Activated naive CD4-positive, alpha-beta T cell treated with anti-CD3 and anti-CD28 coated beads, Interleukin-2, amount 50 U/mL, for 72 hours (primary cell): ENCODE measurements around the gene MARS1. TPM values are rescaled to one million over a fixed set of nuclear protein-coding genes. Genes with fewer than 3 reads are reported as not detected.
"Not testable (repeated sequence)": the region's sequence is repeated elsewhere in the genome, so short reads cannot be mapped to it uniquely, and the experiment has no call there.

ENCODE experiments used
- ATAC-seq, 2 donors: fragments of 150-1000 bp; cut with Tn5 transposase; 2 replicates each; pipeline ENCODE4 v1.10.0; 2021; ENCODE audit warnings: mild to moderate bottlenecking in 2 of 2, moderate library complexity in 2 of 2
- DNase-seq, 2 donors: peaks; one replicate each; pipeline ENCODE4 v3.0.0; 2021 to 2022; ENCODE audit warnings: low spot score in 2 of 2
- H3K27ac Mint-ChIP-seq, 2 donors: one replicate each; pipeline ENCODE4 v1.8.0; 2022; ENCODE audit warnings: mild to moderate bottlenecking in 2 of 2, mixed read lengths in 2 of 2
- H3K36me3 Mint-ChIP-seq, 2 donors: one replicate each; pipeline ENCODE4 v1.8.0; 2022; ENCODE audit warnings: mixed read lengths in 2 of 2
- H3K9me3 Mint-ChIP-seq, 2 donors: one replicate each; pipeline ENCODE4 v1.8.0; 2022; ENCODE audit warnings: mixed read lengths in 2 of 2
- total RNA-seq, 2 donors: library from RNA; stranded (reverse); gene quantifications; one replicate each; pipeline ENCODE4 v1.2.3, GENCODE V29; 2022

MARS1 gene
- total RNA-seq, 2 donors from 2014 or later = 267 to 292 TPM

GRCh38 chr12:57495051-57495701, 7.3 kb downstream of the MARS1 start:
- not testable (repeated sequence) for H3K27ac Mint-ChIP-seq, ATAC-seq, DNase-seq, H3K9me3 Mint-ChIP-seq
- peaks cover 34 to 50% of the 10 kb centered on the region in 2 donors for H3K36me3 Mint-ChIP-seq

DNA sequence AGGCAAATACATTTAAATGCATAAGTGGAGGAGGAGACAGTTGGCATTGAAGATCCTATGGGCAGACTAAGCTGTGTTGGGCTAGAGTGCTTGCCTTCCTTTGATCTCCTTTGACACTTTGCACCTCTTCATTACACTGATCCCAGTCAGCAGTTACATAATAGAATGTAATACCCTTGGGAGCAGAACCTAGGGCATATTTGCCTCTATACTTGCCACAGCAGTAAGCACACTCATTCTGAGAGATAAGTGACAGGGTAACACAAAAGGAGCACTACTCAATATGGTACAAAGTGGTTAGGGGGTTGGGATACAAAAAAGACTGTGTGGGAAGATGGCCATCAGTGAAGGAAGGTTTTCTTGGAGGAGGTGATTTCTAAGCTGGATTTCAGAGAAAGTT, 9.0 kb downstream of the MARS1 start:
- ATAC-seq (peak; percentile 64 to 75), DNase-seq (no peak)
- H3K9me3 Mint-ChIP-seq = peaks cover 0 to 4% of the 10 kb centered on the region in 2 donors
- peak overlapping the region; percentile 6 to 53 for H3K27ac Mint-ChIP-seq
- H3K36me3 Mint-ChIP-seq = peaks cover 38 to 49% of the 10 kb centered on the region in 2 donors

GRCh38 chr12:57497223-57498131, 9.6 kb downstream of the MARS1 start:
- H3K27ac Mint-ChIP-seq = peak overlapping the region; percentile 6 to 65
- ATAC-seq (no peak), DNase-seq (no peak)
- peaks cover 0 to 4% of the 10 kb centered on the region in 2 donors for H3K9me3 Mint-ChIP-seq
- H3K36me3 Mint-ChIP-seq = peaks cover 40 to 52% of the 10 kb centered on the region in 2 donors

- Mint-ChIP-seq H3K36me3 (peaks cover 40 to 47% of the 10 kb centered on the region in 2 donors), H3K9me3 (peaks cover 0 to 4% of the 10 kb centered on the region in 2 donors), H3K27ac (peak overlapping the region in 1 of 2 donors; percentile 6)
- ATAC-seq (no peak), DNase-seq (no peak)
These were observed 10.2 kb downstream of the MARS1 start for GRCh38 chr12:57498132-57498502.

DNA sequence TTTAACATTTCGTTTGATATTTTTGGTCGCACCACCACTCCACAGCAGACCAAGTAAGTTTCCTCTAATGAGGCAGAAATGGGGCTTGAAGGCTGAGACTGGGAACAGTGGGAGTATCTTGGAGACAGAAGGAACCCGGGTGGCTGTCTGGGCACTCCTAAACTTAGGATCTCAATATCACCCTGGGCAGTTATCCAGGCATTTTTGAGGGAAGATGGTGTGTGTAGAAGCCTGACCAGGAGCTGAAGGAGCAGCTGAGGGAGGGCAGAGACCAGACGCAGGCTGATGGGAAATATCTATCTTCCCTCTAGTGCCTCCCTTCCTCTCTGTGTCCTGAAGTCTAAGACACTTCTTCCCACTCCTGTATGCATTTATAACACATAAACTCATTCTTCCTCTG, 10.7 kb downstream of the MARS1 start:
- Mint-ChIP-seq H3K27ac (peak overlapping the region in 1 of 2 donors; percentile 6), H3K36me3 (peaks cover 40 to 47% of the 10 kb centered on the region in 2 donors), H3K9me3 (peaks cover 0 to 4% of the 10 kb centered on the region in 2 donors)
- DNase-seq (no peak), ATAC-seq (no peak)

- DNase-seq (no peak), ATAC-seq (no peak)
- Mint-ChIP-seq H3K9me3 (peaks cover 0 to 4% of the 10 kb centered on the region in 2 donors), H3K36me3 (peaks cover 40 to 54% of the 10 kb centered on the region in 2 donors), H3K27ac (no peak overlapping the region)
These were observed 12.3 kb downstream of the MARS1 start for GRCh38 chr12:57500213-57500612.

GRCh38 chr12:57502311-57502969, 14.6 kb downstream of the MARS1 start:
- H3K36me3 Mint-ChIP-seq = peaks cover 33 to 47% of the 10 kb centered on the region in 2 donors
- not testable (repeated sequence) for H3K9me3 Mint-ChIP-seq, DNase-seq, H3K27ac Mint-ChIP-seq, ATAC-seq

DNA sequence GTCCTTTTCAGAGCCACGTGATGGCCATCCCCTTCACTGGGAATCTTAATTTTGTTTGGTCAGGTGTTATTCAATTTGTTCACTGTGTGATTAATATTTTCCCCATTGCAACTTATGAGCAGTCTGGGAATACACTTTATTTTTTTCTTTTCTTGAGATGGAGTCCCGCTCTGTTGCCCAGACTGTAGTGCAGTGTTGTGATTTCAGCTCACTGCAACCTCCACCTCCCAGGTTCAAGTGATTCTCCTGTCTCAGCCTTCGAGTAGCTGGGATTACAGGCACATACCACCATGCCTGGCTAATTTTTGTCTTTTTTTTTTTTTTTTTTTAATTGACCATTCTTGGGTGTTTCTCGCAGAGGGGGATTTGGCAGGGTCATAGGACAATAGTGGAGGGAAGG, 18.7 kb downstream of the MARS1 start:
- not testable (repeated sequence) for ATAC-seq, DNase-seq, H3K27ac Mint-ChIP-seq, H3K9me3 Mint-ChIP-seq
- peaks cover 7 to 16% of the 10 kb centered on the region in 2 donors for H3K36me3 Mint-ChIP-seq

GRCh38 chr12:57507796-57508195, 19.9 kb downstream of the MARS1 start:
- not testable (repeated sequence) for H3K27ac Mint-ChIP-seq, H3K9me3 Mint-ChIP-seq, DNase-seq, H3K36me3 Mint-ChIP-seq, ATAC-seq

DNA sequence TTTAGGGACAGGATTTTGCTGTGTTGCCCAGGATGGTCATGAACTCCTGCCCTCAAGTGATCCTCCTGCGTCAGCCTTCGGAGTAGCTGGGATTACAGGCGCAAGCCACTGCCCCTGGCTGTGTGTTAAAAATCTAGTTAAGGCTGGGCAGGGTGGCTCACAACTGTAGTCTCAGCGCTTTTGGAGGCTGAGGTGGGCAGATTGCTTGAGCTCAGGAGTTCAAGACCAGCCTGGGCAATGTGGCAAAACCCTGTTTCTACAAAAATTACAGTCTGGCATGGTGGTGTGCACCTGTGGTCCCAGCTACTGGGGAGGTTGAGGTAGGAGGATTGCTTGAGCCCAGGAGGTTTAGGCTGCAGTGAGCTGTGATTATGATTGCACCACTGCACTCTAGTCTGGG, 23.3 kb downstream of the MARS1 start:
- no peaks in the 10 kb centered on the region for H3K9me3 Mint-ChIP-seq
- no peak for ATAC-seq

DNA sequence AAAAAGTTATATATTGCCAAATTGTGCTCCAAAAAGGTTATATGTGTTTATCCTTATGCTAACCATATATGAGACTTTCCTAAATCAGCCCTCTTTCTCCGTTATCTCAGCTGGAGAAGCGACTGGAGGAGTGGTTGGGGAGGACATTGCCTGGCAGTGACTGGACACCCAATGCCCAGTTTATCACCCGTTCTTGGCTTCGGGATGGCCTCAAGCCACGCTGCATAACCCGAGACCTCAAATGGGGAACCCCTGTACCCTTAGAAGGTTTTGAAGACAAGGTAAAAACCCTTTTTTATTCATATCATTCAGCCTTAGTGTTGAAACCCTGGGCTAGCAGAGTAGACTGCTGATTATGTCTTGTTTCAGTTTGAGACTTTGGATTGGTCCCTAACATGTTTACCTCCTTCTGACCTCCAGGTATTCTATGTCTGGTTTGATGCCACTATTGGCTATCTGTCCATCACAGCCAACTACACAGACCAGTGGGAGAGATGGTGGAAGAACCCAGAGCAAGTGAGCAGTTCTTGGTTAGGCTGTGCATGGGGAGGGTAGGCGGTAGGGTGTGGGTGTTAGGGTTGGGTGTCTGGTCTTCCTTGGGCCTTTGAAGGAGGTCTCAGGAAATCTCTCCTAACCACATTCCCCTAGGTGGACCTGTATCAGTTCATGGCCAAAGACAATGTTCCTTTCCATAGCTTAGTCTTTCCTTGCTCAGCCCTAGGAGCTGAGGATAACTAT, 23.9 kb downstream of the MARS1 start:
- no peaks in the 10 kb centered on the region for H3K9me3 Mint-ChIP-seq
- peak overlapping the region; percentile 52 to 61 for H3K27ac Mint-ChIP-seq
- DNase-seq = no peak
- ATAC-seq = peak in 1 of 2 donors; percentile 44
- peaks cover 7 to 21% of the 10 kb centered on the region in 2 donors for H3K36me3 Mint-ChIP-seq

More for the DNA sequence above, 23.3 kb downstream of the MARS1 start:
- no peak overlapping the region for H3K27ac Mint-ChIP-seq
- H3K36me3 Mint-ChIP-seq = peaks cover 4 to 21% of the 10 kb centered on the region in 2 donors
- DNase-seq = no peak

GRCh38 chr12:57512665-57513064, 24.8 kb downstream of the MARS1 start:
- no peaks in the 10 kb centered on the region for H3K9me3 Mint-ChIP-seq
- peaks cover 16 to 21% of the 10 kb centered on the region in 2 donors for H3K36me3 Mint-ChIP-seq
- H3K27ac Mint-ChIP-seq = peak overlapping the region; percentile 52 to 61
- ATAC-seq (no peak), DNase-seq (no peak)

DNA sequence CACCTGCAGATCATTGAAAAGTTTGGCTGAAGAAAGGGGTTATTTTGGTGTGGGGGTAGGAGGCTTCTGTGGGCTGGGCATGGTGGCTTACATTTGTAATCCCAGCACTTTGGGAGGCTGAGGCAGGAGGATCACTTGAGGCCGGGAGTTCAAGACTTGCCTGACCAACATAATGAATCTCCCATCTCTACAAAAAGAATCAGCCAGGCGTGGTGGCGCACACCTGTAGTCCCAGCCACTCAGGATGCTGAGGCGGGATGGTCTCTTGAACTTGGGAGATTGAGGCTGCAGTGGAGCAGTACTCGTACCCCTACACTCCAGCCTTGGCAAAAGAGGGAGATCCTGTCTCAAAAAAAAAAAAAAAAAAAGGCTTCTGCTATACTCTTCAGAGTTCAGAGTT, 25.4 kb downstream of the MARS1 start:
- peak overlapping the region; percentile 18 to 52 for H3K27ac Mint-ChIP-seq
- no peaks in the 10 kb centered on the region for H3K9me3 Mint-ChIP-seq
- no peak for DNase-seq
- no peak for ATAC-seq
- H3K36me3 Mint-ChIP-seq = peaks cover 22 to 23% of the 10 kb centered on the region in 2 donors

DNA sequence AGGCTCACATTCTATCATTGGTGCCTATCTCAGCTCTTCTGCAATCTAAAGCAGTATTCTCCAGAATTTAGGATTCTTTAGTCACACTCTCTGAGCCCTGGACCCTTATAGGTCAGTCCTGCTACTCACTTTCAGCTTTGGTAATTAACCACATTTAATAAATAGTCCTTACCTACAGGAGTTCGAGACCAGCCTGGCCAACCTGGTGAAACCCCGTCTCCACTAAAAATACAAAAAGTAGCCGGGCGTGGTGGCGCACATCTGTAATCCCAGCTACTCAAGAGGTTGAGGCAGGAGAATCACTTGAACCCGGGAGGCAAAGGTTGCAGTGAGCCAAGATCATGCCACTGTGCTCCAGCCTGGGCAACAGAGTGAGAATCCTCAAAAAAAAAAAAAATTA, 25.8 kb downstream of the MARS1 start:
- not testable (repeated sequence) for ATAC-seq
- peak overlapping the region in 1 of 2 donors; percentile 52 for H3K27ac Mint-ChIP-seq

GRCh38 chr12:57514246-57514645, 26.4 kb downstream of the MARS1 start:
- DNase-seq, ATAC-seq, H3K9me3 Mint-ChIP-seq: not testable (repeated sequence)
- H3K27ac Mint-ChIP-seq = peak overlapping the region in 1 of 2 donors; percentile 81
- H3K36me3 Mint-ChIP-seq = peaks cover 32 to 33% of the 10 kb centered on the region in 2 donors

More for the DNA sequence above, 25.8 kb downstream of the MARS1 start:
- not testable (repeated sequence) for H3K9me3 Mint-ChIP-seq, DNase-seq
- peaks cover 26 to 28% of the 10 kb centered on the region in 2 donors for H3K36me3 Mint-ChIP-seq
